Measurements from ENCODE around the gene CLEC4G.

- TF ChIP-seq, protein P1, sequence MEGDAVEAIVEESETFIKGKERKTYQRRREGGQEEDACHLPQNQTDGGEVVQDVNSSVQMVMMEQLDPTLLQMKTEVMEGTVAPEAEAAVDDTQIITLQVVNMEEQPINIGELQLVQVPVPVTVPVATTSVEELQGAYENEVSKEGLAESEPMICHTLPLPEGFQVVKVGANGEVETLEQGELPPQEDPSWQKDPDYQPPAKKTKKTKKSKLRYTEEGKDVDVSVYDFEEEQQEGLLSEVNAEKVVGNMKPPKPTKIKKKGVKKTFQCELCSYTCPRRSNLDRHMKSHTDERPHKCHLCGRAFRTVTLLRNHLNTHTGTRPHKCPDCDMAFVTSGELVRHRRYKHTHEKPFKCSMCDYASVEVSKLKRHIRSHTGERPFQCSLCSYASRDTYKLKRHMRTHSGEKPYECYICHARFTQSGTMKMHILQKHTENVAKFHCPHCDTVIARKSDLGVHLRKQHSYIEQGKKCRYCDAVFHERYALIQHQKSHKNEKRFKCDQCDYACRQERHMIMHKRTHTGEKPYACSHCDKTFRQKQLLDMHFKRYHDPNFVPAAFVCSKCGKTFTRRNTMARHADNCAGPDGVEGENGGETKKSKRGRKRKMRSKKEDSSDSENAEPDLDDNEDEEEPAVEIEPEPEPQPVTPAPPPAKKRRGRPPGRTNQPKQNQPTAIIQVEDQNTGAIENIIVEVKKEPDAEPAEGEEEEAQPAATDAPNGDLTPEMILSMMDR (IDR thresholded peaks at IDR 0.05) = no peak
- TF ChIP-seq ZBTB21 (CRISPR knock-in tag; IDR thresholded peaks at IDR 0.05; ENCODE audit: borderline replicate concordance) (no peak), ZNF423 (CRISPR knock-in tag; IDR thresholded peaks at IDR 0.05) (no peak), CREB1 (CRISPR knock-in tag; IDR thresholded peaks at IDR 0.05) (no peak)
- TF ChIP-seq, protein P2, sequence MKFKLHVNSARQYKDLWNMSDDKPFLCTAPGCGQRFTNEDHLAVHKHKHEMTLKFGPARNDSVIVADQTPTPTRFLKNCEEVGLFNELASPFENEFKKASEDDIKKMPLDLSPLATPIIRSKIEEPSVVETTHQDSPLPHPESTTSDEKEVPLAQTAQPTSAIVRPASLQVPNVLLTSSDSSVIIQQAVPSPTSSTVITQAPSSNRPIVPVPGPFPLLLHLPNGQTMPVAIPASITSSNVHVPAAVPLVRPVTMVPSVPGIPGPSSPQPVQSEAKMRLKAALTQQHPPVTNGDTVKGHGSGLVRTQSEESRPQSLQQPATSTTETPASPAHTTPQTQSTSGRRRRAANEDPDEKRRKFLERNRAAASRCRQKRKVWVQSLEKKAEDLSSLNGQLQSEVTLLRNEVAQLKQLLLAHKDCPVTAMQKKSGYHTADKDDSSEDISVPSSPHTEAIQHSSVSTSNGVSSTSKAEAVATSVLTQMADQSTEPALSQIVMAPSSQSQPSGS (CRISPR knock-in tag; IDR thresholded peaks at IDR 0.05; ENCODE audit: borderline replicate concordance, low read depth) = no peak
- TF ChIP-seq, protein P3, sequence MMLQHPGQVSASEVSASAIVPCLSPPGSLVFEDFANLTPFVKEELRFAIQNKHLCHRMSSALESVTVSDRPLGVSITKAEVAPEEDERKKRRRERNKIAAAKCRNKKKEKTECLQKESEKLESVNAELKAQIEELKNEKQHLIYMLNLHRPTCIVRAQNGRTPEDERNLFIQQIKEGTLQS (CRISPR knock-in tag; conservative IDR thresholded peaks at IDR 0.05) = no peak
Observed at GRCh38 chr19:7779631-7780486, 47.9 kb upstream of the CLEC4G start.
